ENCODE data around the gene HBEGF. TPM values are rescaled to one million over a fixed set of nuclear protein-coding genes. Genes with fewer than 3 reads are reported as not detected.

Gene HBEGF
- 1.3 and 1.8 TPM in 2 replicates for total RNA-seq (2014; rRNA removed; shearing (Covaris generic); ENCODE audit: low replicate concordance)

DNA sequence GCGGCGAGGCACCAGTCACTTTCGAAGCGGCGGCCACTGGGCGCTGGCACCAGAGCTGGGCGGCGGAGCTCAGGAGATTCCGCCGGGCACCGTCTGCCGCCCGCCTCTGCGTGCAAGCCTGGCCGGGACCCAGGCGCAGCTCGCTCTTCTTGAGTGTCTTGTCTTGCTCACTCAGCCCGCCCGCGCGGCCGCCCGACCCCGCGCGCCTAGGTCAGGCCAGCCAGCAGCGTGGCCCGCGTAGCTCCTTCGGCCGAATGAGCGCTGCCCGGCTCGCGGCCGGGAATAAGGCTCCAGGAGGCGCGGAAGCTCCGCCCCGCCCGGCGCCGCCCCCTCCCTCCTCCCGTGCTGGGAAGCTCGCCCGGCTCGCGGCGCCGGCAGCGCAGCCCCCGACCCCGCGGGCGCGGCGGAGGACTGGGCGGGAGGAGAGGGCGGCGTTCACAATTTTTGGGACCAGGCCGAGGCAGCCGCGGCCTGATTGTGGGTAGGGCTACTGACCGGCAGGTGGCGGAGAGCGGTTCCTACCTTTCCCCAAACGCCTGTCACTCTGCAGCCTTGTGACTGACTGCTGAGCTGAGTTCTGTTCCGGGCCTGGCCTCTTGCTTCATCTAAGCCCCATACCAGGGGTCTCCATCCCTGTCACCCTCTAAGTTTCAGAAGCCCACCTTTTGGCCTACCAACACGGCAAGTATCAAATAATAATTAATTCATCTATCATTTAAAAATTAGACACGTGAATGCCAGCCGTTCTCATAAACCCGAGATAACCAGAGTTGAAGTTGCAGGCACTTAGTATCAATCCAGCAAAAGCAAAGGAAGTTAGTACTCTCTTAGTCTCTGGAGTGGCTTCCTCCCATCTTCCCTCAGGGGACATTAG is at the start of gene HBEGF:
Gene HBEGF, minus strand, starts transcription at position 256 of the 874 bp plus-strand sequence. CDS start 275 bp downstream, outside the sequence.
- Histone ChIP-seq H3K9ac (ENCODE audit: low read length) (peak within 1 kb of the TSS; percentile 57), H3K4me3 (ENCODE audit: low read length) (peak within 1 kb of the TSS; percentile 62), H4K20me1 (ENCODE audit: insufficient read depth, low read depth, low read length) (no peaks in the 10 kb centered on the region)

GRCh38 chr5:140393738-140394137 is 47.3 kb upstream of the HBEGF start:
- no peak overlapping the region for H3K4me3 ChIP-seq (ENCODE audit: low read length)
- no peaks in the 10 kb centered on the region for H4K20me1 ChIP-seq (ENCODE audit: insufficient read depth, low read depth, low read length)

More for the DNA sequence above, at the start of gene HBEGF:
- Histone ChIP-seq H3K27me3 (ENCODE audit: low read length) (no peaks in the 10 kb centered on the region), H3K4me2 (ENCODE audit: low read depth, low read length, poor library complexity, severe bottlenecking) (peak within 1 kb of the TSS; percentile 90), H3K9me2 (replicated peaks; ENCODE audit: insufficient read depth, low read length) (no peaks in the 10 kb centered on the region), H3K27ac (ENCODE audit: low read length) (no peak within 1 kb of the TSS), H3K4me1 (ENCODE audit: low read length) (peaks cover 22% of the 10 kb centered on the region), H3K79me2 (ENCODE audit: low read length) (no peaks in the 10 kb centered on the region), H2AFZ (ENCODE audit: low read length) (peak within 1 kb of the TSS; percentile 77), H3K36me3 (ENCODE audit: insufficient read depth, low read length) (no peaks in the 10 kb centered on the region), H3K9me3 (ENCODE audit: low read length) (no peaks in the 10 kb centered on the region)
- peak; percentile 85 for DNase-seq

DNA sequence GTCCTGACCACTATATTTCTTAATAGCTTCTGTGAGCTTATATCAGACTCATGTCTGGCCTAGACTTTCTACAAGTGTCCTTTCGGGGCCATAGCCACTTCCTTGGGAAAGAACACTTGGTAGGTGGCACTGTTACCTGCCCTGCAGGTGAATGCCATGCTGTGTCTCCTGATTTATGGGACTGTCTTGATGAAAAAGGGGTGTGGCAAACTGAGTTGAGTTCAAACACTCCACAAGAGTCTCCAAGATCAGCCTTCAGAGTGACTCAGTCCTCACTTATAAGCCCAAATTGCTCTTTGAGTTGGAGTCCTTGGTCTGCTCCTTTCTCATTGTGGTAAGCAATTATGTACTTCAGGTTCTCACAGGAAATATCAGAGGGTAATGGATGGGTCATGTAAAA is 45.3 kb upstream of the HBEGF start:
- Histone ChIP-seq H3K79me2 (ENCODE audit: low read length) (peaks cover 5% of the 10 kb centered on the region; the same call in 1 of the 2 replicates), H3K4me1 (ENCODE audit: low read length) (no peaks in the 10 kb centered on the region), H3K4me3 (ENCODE audit: low read length) (no peak overlapping the region), H3K36me3 (ENCODE audit: insufficient read depth, low read length) (no peaks in the 10 kb centered on the region), H3K9me3 (ENCODE audit: low read length) (no peaks in the 10 kb centered on the region), H3K4me2 (ENCODE audit: low read depth, low read length, poor library complexity, severe bottlenecking) (no peak overlapping the region), H2AFZ (ENCODE audit: low read length) (no peak overlapping the region), H3K27ac (ENCODE audit: low read length) (no peak overlapping the region), H3K9me2 (replicated peaks; ENCODE audit: insufficient read depth, low read length) (no peaks in the 10 kb centered on the region), H3K27me3 (ENCODE audit: low read length) (no peaks in the 10 kb centered on the region), H3K9ac (ENCODE audit: low read length) (no peak overlapping the region), H4K20me1 (ENCODE audit: insufficient read depth, low read depth, low read length) (no peaks in the 10 kb centered on the region)
- no peak for DNase-seq

More at GRCh38 chr5:140393738-140394137, 47.3 kb upstream of the HBEGF start:
- no peak for DNase-seq
- H3K36me3 ChIP-seq (ENCODE audit: insufficient read depth, low read length), result no peaks in the 10 kb centered on the region
- H3K4me1 ChIP-seq (ENCODE audit: low read length), result no peaks in the 10 kb centered on the region
- H3K27ac ChIP-seq (ENCODE audit: low read length), result no peak overlapping the region
- H2AFZ ChIP-seq (ENCODE audit: low read length), result no peak overlapping the region
- H3K79me2 ChIP-seq (ENCODE audit: low read length), result peaks cover 17% of the 10 kb centered on the region
- H3K9me3 ChIP-seq (ENCODE audit: low read length), result no peaks in the 10 kb centered on the region
- no peaks in the 10 kb centered on the region for H3K27me3 ChIP-seq (ENCODE audit: low read length)
- H3K9me2 ChIP-seq (replicated peaks; ENCODE audit: insufficient read depth, low read length), result no peaks in the 10 kb centered on the region
- H3K9ac ChIP-seq (ENCODE audit: low read length), result no peak overlapping the region
- H3K4me2 ChIP-seq (ENCODE audit: low read depth, low read length, poor library complexity, severe bottlenecking), result no peak overlapping the region

DNA sequence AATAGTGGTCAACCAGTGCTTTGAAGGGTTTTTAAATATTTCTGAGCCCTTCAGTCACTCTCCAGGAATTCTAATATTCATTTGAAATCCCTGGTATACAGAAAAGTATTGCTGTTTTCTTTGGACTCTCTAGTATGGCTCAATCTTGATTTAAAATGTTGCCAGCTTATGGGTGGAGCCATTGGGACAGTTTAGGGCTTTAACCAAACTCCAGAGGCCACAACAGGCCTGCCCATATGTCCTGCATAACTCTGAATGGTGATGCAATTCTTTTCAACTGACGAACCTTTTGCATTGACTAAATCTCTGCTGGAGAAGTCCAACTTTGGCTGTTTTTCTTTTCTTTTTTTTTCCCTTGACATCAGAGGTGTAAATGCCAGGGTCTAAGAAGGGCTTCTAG is 44.9 kb upstream of the HBEGF start:
- DNase-seq, result no peak
- Histone ChIP-seq H3K9ac (ENCODE audit: low read length) (no peak overlapping the region), H2AFZ (ENCODE audit: low read length) (no peak overlapping the region), H3K27me3 (ENCODE audit: low read length) (no peaks in the 10 kb centered on the region), H3K36me3 (ENCODE audit: insufficient read depth, low read length) (no peaks in the 10 kb centered on the region), H4K20me1 (ENCODE audit: insufficient read depth, low read depth, low read length) (no peaks in the 10 kb centered on the region), H3K27ac (ENCODE audit: low read length) (no peak overlapping the region), H3K9me2 (replicated peaks; ENCODE audit: insufficient read depth, low read length) (no peaks in the 10 kb centered on the region), H3K9me3 (ENCODE audit: low read length) (no peaks in the 10 kb centered on the region), H3K4me2 (ENCODE audit: low read depth, low read length, poor library complexity, severe bottlenecking) (no peak overlapping the region), H3K4me3 (ENCODE audit: low read length) (no peak overlapping the region), H3K79me2 (ENCODE audit: low read length) (peaks cover 5% of the 10 kb centered on the region; the same call in 1 of the 2 replicates), H3K4me1 (ENCODE audit: low read length) (no peaks in the 10 kb centered on the region)

DNA sequence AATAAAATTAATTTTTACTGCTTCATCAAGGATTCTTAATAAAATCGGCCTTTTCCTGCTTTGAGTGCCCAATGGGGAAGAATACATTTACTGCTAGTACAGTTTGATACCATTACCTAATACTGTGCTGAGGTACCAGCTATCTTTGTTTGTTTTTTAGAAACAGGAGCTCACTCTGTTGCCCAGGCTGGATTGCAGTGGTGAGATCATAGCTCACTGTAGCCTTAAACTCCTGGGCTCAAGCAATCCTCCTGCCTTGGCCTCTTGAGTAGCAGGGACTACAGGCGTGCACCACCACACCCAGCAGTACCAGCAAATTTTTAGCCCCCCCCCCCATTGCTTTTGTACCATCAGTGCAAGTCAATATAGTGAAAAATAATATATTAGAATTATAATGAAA is 41.6 kb upstream of the HBEGF start:
- H3K9me2 ChIP-seq (replicated peaks; ENCODE audit: insufficient read depth, low read length), result no peaks in the 10 kb centered on the region
- H3K4me3 ChIP-seq (ENCODE audit: low read length), result no peak overlapping the region
- H3K36me3 ChIP-seq (ENCODE audit: insufficient read depth, low read length), result no peaks in the 10 kb centered on the region
- H3K79me2 ChIP-seq (ENCODE audit: low read length), result no peaks in the 10 kb centered on the region
- no peak overlapping the region for H2AFZ ChIP-seq (ENCODE audit: low read length)
- H3K9ac ChIP-seq (ENCODE audit: low read length), result no peak overlapping the region
- H3K9me3 ChIP-seq (ENCODE audit: low read length), result no peaks in the 10 kb centered on the region
- no peaks in the 10 kb centered on the region for H4K20me1 ChIP-seq (ENCODE audit: insufficient read depth, low read depth, low read length)
- DNase-seq, result no peak
- no peaks in the 10 kb centered on the region for H3K27me3 ChIP-seq (ENCODE audit: low read length)
- H3K4me2 ChIP-seq (ENCODE audit: low read depth, low read length, poor library complexity, severe bottlenecking), result no peak overlapping the region
- H3K27ac ChIP-seq (ENCODE audit: low read length), result no peak overlapping the region
- no peaks in the 10 kb centered on the region for H3K4me1 ChIP-seq (ENCODE audit: low read length)

DNA sequence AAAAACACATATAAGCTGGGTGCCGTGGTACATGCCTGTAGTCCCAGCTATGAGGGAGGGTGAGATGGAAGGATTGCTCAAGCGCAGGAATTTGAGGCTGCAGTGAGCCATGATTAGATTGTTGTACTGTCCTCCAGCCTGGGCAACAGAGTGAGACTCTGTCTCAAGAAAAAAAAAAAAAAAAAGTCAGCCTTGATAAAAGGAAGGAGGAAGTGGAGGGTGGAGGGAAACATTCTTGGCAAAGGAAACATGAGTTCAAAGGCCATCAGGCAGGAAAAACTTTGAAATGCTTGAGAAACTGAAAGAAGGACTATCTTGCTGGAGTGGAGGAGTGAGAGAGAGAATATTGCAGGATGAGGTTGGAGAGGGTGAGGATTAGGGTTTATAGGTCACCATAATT is 36.9 kb upstream of the HBEGF start:
- H3K9me2 ChIP-seq (replicated peaks; ENCODE audit: insufficient read depth, low read length), result no peaks in the 10 kb centered on the region

DNA sequence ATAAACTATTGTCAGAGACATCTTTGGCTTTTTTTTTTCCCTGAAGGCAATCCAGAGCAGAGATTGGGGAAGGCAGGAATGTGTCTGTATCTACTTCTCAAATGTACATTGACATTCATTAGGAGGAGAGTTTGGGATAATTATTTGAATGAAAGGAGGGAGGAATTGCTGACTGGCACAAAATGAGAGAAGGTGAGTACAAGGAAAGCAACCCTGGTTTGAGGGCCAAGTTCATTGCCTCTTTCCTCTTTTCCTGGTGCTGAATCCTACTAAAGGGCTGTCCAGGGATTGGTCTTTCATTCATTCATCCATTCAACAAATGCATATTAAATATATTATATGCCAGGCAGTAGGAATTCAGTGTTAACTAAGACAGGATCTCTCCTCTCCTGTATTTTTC is 36.5 kb upstream of the HBEGF start:
- no peaks in the 10 kb centered on the region for H3K9me2 ChIP-seq (replicated peaks; ENCODE audit: insufficient read depth, low read length)
- no peak overlapping the region for H3K4me2 ChIP-seq (ENCODE audit: low read depth, low read length, poor library complexity, severe bottlenecking)
- no peak overlapping the region for H3K4me3 ChIP-seq (ENCODE audit: low read length)
- H3K79me2 ChIP-seq (ENCODE audit: low read length), result no peaks in the 10 kb centered on the region
- H3K36me3 ChIP-seq (ENCODE audit: insufficient read depth, low read length), result no peaks in the 10 kb centered on the region
- no peaks in the 10 kb centered on the region for H3K4me1 ChIP-seq (ENCODE audit: low read length)
- H4K20me1 ChIP-seq (ENCODE audit: insufficient read depth, low read depth, low read length), result no peaks in the 10 kb centered on the region
- H3K27ac ChIP-seq (ENCODE audit: low read length), result no peak overlapping the region
- DNase-seq, result no peak
- H3K9ac ChIP-seq (ENCODE audit: low read length), result no peak overlapping the region
- H2AFZ ChIP-seq (ENCODE audit: low read length), result no peak overlapping the region
- no peaks in the 10 kb centered on the region for H3K27me3 ChIP-seq (ENCODE audit: low read length)
- H3K9me3 ChIP-seq (ENCODE audit: low read length), result no peaks in the 10 kb centered on the region

More for the DNA sequence above, 36.9 kb upstream of the HBEGF start:
- H3K79me2 ChIP-seq (ENCODE audit: low read length), result no peaks in the 10 kb centered on the region
- no peaks in the 10 kb centered on the region for H3K36me3 ChIP-seq (ENCODE audit: insufficient read depth, low read length)
- H3K4me2 ChIP-seq (ENCODE audit: low read depth, low read length, poor library complexity, severe bottlenecking), result no peak overlapping the region
- no peak overlapping the region for H3K4me3 ChIP-seq (ENCODE audit: low read length)
- H3K9me3 ChIP-seq (ENCODE audit: low read length), result no peaks in the 10 kb centered on the region
- DNase-seq, result no peak
- no peak overlapping the region for H3K27ac ChIP-seq (ENCODE audit: low read length)
- no peaks in the 10 kb centered on the region for H3K27me3 ChIP-seq (ENCODE audit: low read length)
- no peak overlapping the region for H2AFZ ChIP-seq (ENCODE audit: low read length)
- no peaks in the 10 kb centered on the region for H4K20me1 ChIP-seq (ENCODE audit: insufficient read depth, low read depth, low read length)
- H3K4me1 ChIP-seq (ENCODE audit: low read length), result no peaks in the 10 kb centered on the region
- H3K9ac ChIP-seq (ENCODE audit: low read length), result no peak overlapping the region

GRCh38 chr5:140381972-140382371 is 35.6 kb upstream of the HBEGF start:
- H3K4me1 ChIP-seq (ENCODE audit: low read length), result no peaks in the 10 kb centered on the region
- no peak for DNase-seq
- H3K4me3 ChIP-seq (ENCODE audit: low read length), result no peak overlapping the region
- H3K27me3 ChIP-seq (ENCODE audit: low read length), result no peaks in the 10 kb centered on the region
- H3K4me2 ChIP-seq (ENCODE audit: low read depth, low read length, poor library complexity, severe bottlenecking), result no peak overlapping the region
- no peak overlapping the region for H2AFZ ChIP-seq (ENCODE audit: low read length)
- no peaks in the 10 kb centered on the region for H3K9me3 ChIP-seq (ENCODE audit: low read length)
- no peak overlapping the region for H3K9ac ChIP-seq (ENCODE audit: low read length)
- no peak overlapping the region for H3K27ac ChIP-seq (ENCODE audit: low read length)
- no peaks in the 10 kb centered on the region for H3K79me2 ChIP-seq (ENCODE audit: low read length)
- H4K20me1 ChIP-seq (ENCODE audit: insufficient read depth, low read depth, low read length), result no peaks in the 10 kb centered on the region
- no peaks in the 10 kb centered on the region for H3K36me3 ChIP-seq (ENCODE audit: insufficient read depth, low read length)
- no peaks in the 10 kb centered on the region for H3K9me2 ChIP-seq (replicated peaks; ENCODE audit: insufficient read depth, low read length)

All from Karpas-422 (cell line).